Measurements from ENCODE around the gene KCNQ1OT1.

KCNQ1OT1 gene

GRCh38 chr11:2566223-2567025 is 133.4 kb downstream of the KCNQ1OT1 start:
- no peak for DNase-seq

- no peak for DNase-seq
Observed at GRCh38 chr11:2565447-2566222, 134.2 kb downstream of the KCNQ1OT1 start.

GRCh38 chr11:2564588-2565425 is 135.0 kb downstream of the KCNQ1OT1 start:
- DNase-seq = no peak

- no peak for DNase-seq
Observed at GRCh38 chr11:2564008-2564530, 135.7 kb downstream of the KCNQ1OT1 start.

- DNase-seq = no peak
Observed at GRCh38 chr11:2563213-2564007, 136.4 kb downstream of the KCNQ1OT1 start.

- no peak for DNase-seq
Observed at GRCh38 chr11:2562890-2563212, 136.9 kb downstream of the KCNQ1OT1 start.

GRCh38 chr11:2561696-2562581 is 137.9 kb downstream of the KCNQ1OT1 start:
- no peak for DNase-seq

GRCh38 chr11:2559527-2560311 is 140.1 kb downstream of the KCNQ1OT1 start:
- DNase-seq = no peak

- DNase-seq = no peak
Observed at GRCh38 chr11:2558861-2559526, 140.8 kb downstream of the KCNQ1OT1 start.

- no peak for DNase-seq
Observed at GRCh38 chr11:2558397-2558796, 141.4 kb downstream of the KCNQ1OT1 start.
